Breast epithelium (tissue), 4 donors: ENCODE measurements around the gene CACHD1. TPM values are rescaled to one million over a fixed set of nuclear protein-coding genes. Genes with fewer than 3 reads are reported as not detected.

Experiments
- DNase-seq, 2 donors: peaks; one replicate each; pipeline ENCODE4 v3.0.0-alpha.2; 2019; ENCODE audit warnings: low spot score in 2 of 2
- H3K27ac ChIP-seq, 2 donors: fragments of 200-600 bp; sonication (generic) in 1 of 2; one replicate each; pipeline ENCODE4 v1.5.1; 2016 to 2019; ENCODE audit warnings: mild to moderate bottlenecking in 1 of 2
- H3K27me3 ChIP-seq, 2 donors: fragments of 200-600 bp; sonication (generic) in 1 of 2; one replicate each; pipeline versions ENCODE4 v1.5.1 to v1.6.0; 2017 to 2019; ENCODE audit warnings: control low read depth in 1 of 2, mild to moderate bottlenecking in 1 of 2
- H3K36me3 ChIP-seq: fragments of 200-600 bp; one replicate; pipeline ENCODE4 v1.5.1; 2019
- H3K4me1 ChIP-seq, 2 donors: fragments of 200-600 bp; sonication (generic); one replicate each; pipeline ENCODE4 v1.5.1; 2016 to 2019; ENCODE audit warnings: control low read depth in 1 of 2
- H3K4me3 ChIP-seq, 3 donors: fragments of 200-600 bp; sonication (generic); 1 replicate in 2 of 3; 2 replicates in 1 of 3; pipeline ENCODE4 v1.5.1; 2016 to 2019; ENCODE audit warnings: mild to moderate bottlenecking in 3 of 3, moderate library complexity in 2 of 3
- H3K9me3 ChIP-seq, 2 donors: fragments of 200-600 bp; sonication (generic) in 1 of 2; one replicate each; pipeline ENCODE4 v1.5.1; 2016 to 2019; ENCODE audit warnings: control low read depth in 1 of 2
- CTCF ChIP-seq, 3 donors: fragments of 450-650 bp; IDR thresholded peaks; one replicate each; pipeline ENCODE4 v1.5.1; 2016 to 2017; ENCODE audit warnings: antibody characterized with exemption in 3 of 3, mild to moderate bottlenecking in 3 of 3, moderate library complexity in 3 of 3
- POLR2A ChIP-seq: fragments of 450-650 bp; IDR thresholded peaks from one replicate; pipeline ENCODE4 v1.6.1; 2016; ENCODE audit warnings: antibody characterized with exemption, mild to moderate bottlenecking, moderate library complexity
- POLR2AphosphoS5 ChIP-seq, 3 donors: sonication (generic); formaldehyde crosslinking; IDR thresholded peaks; one replicate each; pipeline ENCODE4 v1.6.1; 2017; ENCODE audit warnings: antibody characterized with exemption in 3 of 3
- intact Hi-C: fragments of 100-400 bp; cut with DNase I; formaldehyde crosslinking; loops from one replicate; pipeline ENCODE4 v1.15.1; 2023; ENCODE audit warnings: low total_unique reads
- total RNA-seq, 3 donors: library from RNA; depleted of rRNA; stranded (reverse); fragments of >200 nt; gene quantifications; one replicate each; pipeline ENCODE4 v1.1.0, GENCODE V29; 2016

Gene CACHD1
- total RNA-seq, 3 donors from 2014 or later, result 21.6 to 31.9 (median 25.3) TPM

DNA sequence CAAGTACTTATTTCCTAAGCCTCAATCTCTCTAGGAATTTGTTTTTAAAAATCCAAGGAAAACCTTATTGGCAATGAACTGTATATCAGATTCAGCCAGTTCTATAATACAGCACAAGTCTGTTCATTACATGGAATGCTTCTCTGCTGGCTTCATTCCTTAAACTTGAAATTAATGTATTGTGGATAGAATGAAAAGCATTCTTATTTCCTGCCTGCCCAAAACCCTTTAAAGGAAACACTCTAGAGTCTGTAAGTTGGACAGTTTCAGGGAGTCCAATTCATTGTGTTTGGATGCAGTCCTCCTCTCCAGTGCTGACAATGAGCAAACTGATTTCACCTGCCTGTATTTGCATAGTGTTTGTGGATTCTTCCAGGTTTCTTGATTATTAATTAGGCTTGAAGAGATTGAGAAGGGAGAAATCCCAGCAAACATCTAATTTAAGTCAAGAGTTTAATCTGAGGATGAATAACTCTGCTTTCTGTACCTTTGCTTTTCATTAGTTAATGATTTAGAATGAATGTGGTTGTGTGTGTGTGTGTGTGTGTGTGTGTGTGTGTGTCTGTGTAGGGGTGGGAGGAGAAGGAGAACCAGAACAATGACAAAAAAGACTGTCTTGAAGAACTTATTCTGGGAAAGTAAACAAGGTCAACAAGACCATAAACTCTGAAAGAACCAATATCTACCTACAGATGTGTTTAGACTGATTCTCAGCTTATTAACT, 61.2 kb downstream of the CACHD1 start:
- no peaks in the 10 kb centered on the region for H3K36me3 ChIP-seq
- intact Hi-C loops, result no loop called here

DNA sequence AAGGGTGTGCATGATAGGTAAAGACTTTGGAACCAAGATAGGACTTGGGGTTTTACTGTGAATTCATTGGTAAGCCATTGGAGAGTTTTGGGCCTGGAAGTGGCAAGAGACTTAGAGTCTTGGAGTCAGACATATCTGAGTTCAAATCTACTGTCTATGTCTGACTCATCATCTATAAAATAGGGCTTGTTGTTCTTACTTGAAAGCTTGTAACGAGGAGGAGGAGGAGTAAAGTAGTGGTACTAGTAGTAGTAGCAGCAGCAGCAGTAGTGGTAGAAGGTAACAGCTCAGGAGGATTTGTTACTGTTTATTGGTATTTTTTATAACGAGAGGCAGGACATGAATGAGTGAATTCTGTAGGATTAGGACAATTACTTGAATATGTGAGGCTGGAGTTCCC, 62.7 kb downstream of the CACHD1 start:
- H3K4me3 ChIP-seq, result no peak overlapping the region
- H3K27me3 ChIP-seq, result no peaks in the 10 kb centered on the region
- no peak for TF ChIP-seq POLR2A
- no peak for TF ChIP-seq CTCF (IDR thresholded peaks at IDR 0.05)
- TF ChIP-seq POLR2AphosphoS5 (IDR thresholded peaks at IDR 0.05), result no peak
- no peak for DNase-seq
- peaks cover 0 to 3% of the 10 kb centered on the region in 2 donors for H3K4me1 ChIP-seq
- intact Hi-C loops, result no loop called here
- H3K27ac ChIP-seq, result no peak overlapping the region
- no peaks in the 10 kb centered on the region for H3K36me3 ChIP-seq
- no peaks in the 10 kb centered on the region for H3K9me3 ChIP-seq

More for the DNA sequence above, 61.2 kb downstream of the CACHD1 start:
- Histone ChIP-seq H3K9me3 (no peaks in the 10 kb centered on the region), H3K4me3 (no peak overlapping the region), H3K4me1 (peaks cover 0 to 2% of the 10 kb centered on the region in 2 donors), H3K27ac (no peak overlapping the region), H3K27me3 (no peaks in the 10 kb centered on the region)
- DNase-seq, result no peak
- TF ChIP-seq CTCF (IDR thresholded peaks at IDR 0.05) (no peak), POLR2A (no peak)

- no peak overlapping the region for H3K4me3 ChIP-seq
- H3K36me3 ChIP-seq, result no peaks in the 10 kb centered on the region
- H3K4me1 ChIP-seq, result peaks cover 0 to 8% of the 10 kb centered on the region in 2 donors
- no peaks in the 10 kb centered on the region for H3K27me3 ChIP-seq
- intact Hi-C loops, result no loop called here
- H3K27ac ChIP-seq, result peak overlapping the region; percentile 7 to 38
- TF ChIP-seq POLR2A (no peak), POLR2AphosphoS5 (IDR thresholded peaks at IDR 0.05) (no peak), CTCF (IDR thresholded peaks at IDR 0.05) (no peak)
- DNase-seq, result no peak
- H3K9me3 ChIP-seq, result no peaks in the 10 kb centered on the region
Observed at GRCh38 chr1:64535938-64536835, 66.3 kb downstream of the CACHD1 start.

DNA sequence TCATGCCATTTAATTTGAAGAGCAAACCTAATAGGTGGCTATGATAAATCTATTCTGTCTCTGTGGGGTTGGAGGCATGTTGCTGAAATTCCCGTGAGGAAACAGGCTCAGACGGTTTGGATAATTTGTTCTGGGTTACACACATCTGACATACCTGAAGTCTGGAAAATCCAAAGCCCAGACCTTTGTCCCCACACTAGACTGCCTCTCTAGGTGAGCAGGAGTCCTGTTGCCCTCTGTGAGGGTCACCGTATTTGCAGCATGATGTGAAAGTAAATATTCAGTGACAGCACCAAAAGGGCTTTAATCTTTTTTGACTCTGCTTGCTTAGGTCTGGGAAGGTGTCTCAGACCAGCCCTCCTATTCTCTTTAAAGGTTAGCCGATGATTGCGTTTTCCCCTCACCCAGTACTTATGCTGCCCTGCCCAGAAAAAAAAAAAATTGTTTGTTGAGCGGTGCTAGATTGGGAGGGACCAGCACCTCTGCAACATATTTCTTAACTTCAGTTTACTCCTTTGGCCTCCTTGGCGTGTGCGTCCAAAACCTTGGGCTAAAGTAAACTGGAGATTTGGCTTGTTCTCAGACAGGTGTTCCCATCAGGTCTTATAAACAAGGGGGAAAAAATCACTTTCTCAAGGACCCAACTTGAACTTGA, 67.0 kb downstream of the CACHD1 start:
- Histone ChIP-seq H3K4me3 (no peak overlapping the region), H3K27me3 (no peaks in the 10 kb centered on the region), H3K27ac (peak overlapping the region; percentile 7 to 38), H3K4me1 (peaks cover 0 to 9% of the 10 kb centered on the region in 2 donors), H3K36me3 (no peaks in the 10 kb centered on the region), H3K9me3 (no peaks in the 10 kb centered on the region)
- intact Hi-C loops, result no loop called here
- no peak for TF ChIP-seq POLR2AphosphoS5 (IDR thresholded peaks at IDR 0.05)
- no peak for TF ChIP-seq POLR2A
- no peak for TF ChIP-seq CTCF (IDR thresholded peaks at IDR 0.05)
- no peak for DNase-seq
